Calu3 (cell line): Measurements from ENCODE around the gene HES3. TPM values are rescaled to one million over a fixed set of nuclear protein-coding genes. Genes with fewer than 3 reads are reported as not detected.

Experiments used
- BruUV-seq: library from RNA; stranded (reverse); fragments of 400-500 nt; replicated peaks from 2 replicates; lab custom pipeline; 2021; lab: Mats Ljungman, UMichigan
- CTCF ChIA-PET: fragments of 300-600 bp; sonication (Branson Sonifier 250); formaldehyde crosslinking; loops from one replicate; lab custom pipeline; 2022; ENCODE audit warnings: antibody characterized with exemption; lab: Charles Lee
- DNase-seq: peaks from one replicate; pipeline ENCODE4 v3.0.0; 2022
- H3K27ac Mint-ChIP-seq: one replicate; pipeline ENCODE4 v1.8.0; 2022; ENCODE audit warnings: mixed read lengths; ENCODE audit not compliant: unreplicated experiment
- H3K27me3 Mint-ChIP-seq: one replicate; pipeline ENCODE4 v1.8.0; 2022; ENCODE audit warnings: mixed read lengths; ENCODE audit not compliant: unreplicated experiment
- H3K36me3 Mint-ChIP-seq: one replicate; pipeline ENCODE4 v1.8.0; 2022; ENCODE audit warnings: mild to moderate bottlenecking, moderate library complexity, mixed read lengths; ENCODE audit not compliant: insufficient read depth, unreplicated experiment
- H3K4me1 Mint-ChIP-seq: one replicate; pipeline ENCODE4 v1.8.0; 2022; ENCODE audit warnings: mild to moderate bottlenecking, low read depth, mixed read lengths; ENCODE audit not compliant: unreplicated experiment
- H3K4me3 Mint-ChIP-seq: one replicate; pipeline ENCODE4 v1.8.0; 2022; ENCODE audit warnings: mild to moderate bottlenecking, low read depth, moderate library complexity, mixed read lengths; ENCODE audit not compliant: unreplicated experiment
- H3K9me3 Mint-ChIP-seq: one replicate; pipeline ENCODE4 v1.8.0; 2022; ENCODE audit warnings: low read depth, mixed read lengths; ENCODE audit not compliant: unreplicated experiment
- CTCF ChIP-seq: fragments of 200-600 bp; IDR thresholded peaks from one replicate; pipeline ENCODE4 v1.8.0; 2022; ENCODE audit warnings: antibody characterized with exemption; ENCODE audit not compliant: unreplicated experiment
- intact Hi-C: fragments of 100-400 bp; cut with micrococcal nuclease; formaldehyde crosslinking; loops from one replicate; pipeline ENCODE4 v1.10.0; 2022; ENCODE audit not compliant: unreplicated experiment
- total RNA-seq: library from RNA; stranded (reverse); gene quantifications from 2 replicates; pipeline ENCODE4 v1.2.3, GENCODE V29; 2022

Gene HES3
- total RNA-seq, 1 experiment from 2014 or later = not detected

GRCh38 chr1:6268415-6268814 lies 24.4 kb downstream of the HES3 start:
- CTCF ChIA-PET = no interaction called here
- Mint-ChIP-seq H3K27me3 (no peaks in the 10 kb centered on the region), H3K4me3 (no peak overlapping the region), H3K36me3 (no peaks in the 10 kb centered on the region), H3K27ac (no peak overlapping the region), H3K4me1 (no peaks in the 10 kb centered on the region), H3K9me3 (no peaks in the 10 kb centered on the region)
- no peak for TF ChIP-seq CTCF
- BruUV-seq = no TSS peak
- intact Hi-C loops = no loop called here
- no peak for DNase-seq

GRCh38 chr1:6269296-6269695 lies 25.3 kb downstream of the HES3 start:
- CTCF ChIA-PET = no interaction called here

GRCh38 chr1:6269720-6270400 lies 25.9 kb downstream of the HES3 start:
- Mint-ChIP-seq H3K27ac (no peak overlapping the region), H3K4me1 (no peaks in the 10 kb centered on the region), H3K36me3 (no peaks in the 10 kb centered on the region), H3K4me3 (no peak overlapping the region), H3K9me3 (no peaks in the 10 kb centered on the region), H3K27me3 (no peaks in the 10 kb centered on the region)
- intact Hi-C loops = no loop called here
- no peak for TF ChIP-seq CTCF
- no TSS peak for BruUV-seq
- CTCF ChIA-PET = no interaction called here
- DNase-seq = no peak

More at GRCh38 chr1:6269296-6269695, 25.3 kb downstream of the HES3 start:
- intact Hi-C loops = no loop called here
- Mint-ChIP-seq H3K9me3 (no peaks in the 10 kb centered on the region), H3K36me3 (no peaks in the 10 kb centered on the region), H3K4me3 (no peak overlapping the region), H3K4me1 (no peaks in the 10 kb centered on the region), H3K27me3 (no peaks in the 10 kb centered on the region), H3K27ac (no peak overlapping the region)
- TF ChIP-seq CTCF = no peak
- DNase-seq = no peak
- no TSS peak for BruUV-seq

GRCh38 chr1:6270401-6270800 lies 26.4 kb downstream of the HES3 start:
- CTCF ChIA-PET = interaction anchor here (0.6 kb wide), 1 partner anchor 14 kb away, joined by 10 read pairs; no protein-coding TSS in a partner anchor
- intact Hi-C loops = no loop called here
- no peaks in the 10 kb centered on the region for H3K36me3 Mint-ChIP-seq
- H3K27ac Mint-ChIP-seq = no peak overlapping the region
- DNase-seq = no peak
- H3K4me3 Mint-ChIP-seq = no peak overlapping the region
- H3K27me3 Mint-ChIP-seq = no peaks in the 10 kb centered on the region
- BruUV-seq = no TSS peak
- H3K9me3 Mint-ChIP-seq = no peaks in the 10 kb centered on the region
- H3K4me1 Mint-ChIP-seq = no peaks in the 10 kb centered on the region
- no peak for TF ChIP-seq CTCF
